ENCODE results near the gene WDR83.

DNA sequence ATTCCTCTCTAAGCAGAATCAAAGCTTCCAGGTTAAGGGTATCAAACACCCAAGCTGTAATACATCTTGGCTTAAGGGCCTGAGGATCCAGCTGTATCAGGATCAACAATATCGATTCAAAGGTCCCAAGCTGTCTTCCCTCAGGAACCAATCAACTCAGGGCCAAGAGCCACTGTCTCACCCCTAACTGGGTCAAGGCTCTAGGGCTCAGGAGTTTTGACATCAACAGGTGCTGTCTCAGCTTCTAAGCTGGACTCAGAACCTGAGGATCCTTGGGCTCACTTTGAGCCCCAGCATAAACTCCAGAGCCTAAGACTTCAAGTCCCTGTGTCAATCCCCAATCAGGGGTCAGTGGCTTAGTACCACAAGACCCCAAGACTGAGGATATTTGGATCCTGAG lies 28.9 kb downstream of the WDR83 start:
- TF ChIP-seq, protein P1, sequence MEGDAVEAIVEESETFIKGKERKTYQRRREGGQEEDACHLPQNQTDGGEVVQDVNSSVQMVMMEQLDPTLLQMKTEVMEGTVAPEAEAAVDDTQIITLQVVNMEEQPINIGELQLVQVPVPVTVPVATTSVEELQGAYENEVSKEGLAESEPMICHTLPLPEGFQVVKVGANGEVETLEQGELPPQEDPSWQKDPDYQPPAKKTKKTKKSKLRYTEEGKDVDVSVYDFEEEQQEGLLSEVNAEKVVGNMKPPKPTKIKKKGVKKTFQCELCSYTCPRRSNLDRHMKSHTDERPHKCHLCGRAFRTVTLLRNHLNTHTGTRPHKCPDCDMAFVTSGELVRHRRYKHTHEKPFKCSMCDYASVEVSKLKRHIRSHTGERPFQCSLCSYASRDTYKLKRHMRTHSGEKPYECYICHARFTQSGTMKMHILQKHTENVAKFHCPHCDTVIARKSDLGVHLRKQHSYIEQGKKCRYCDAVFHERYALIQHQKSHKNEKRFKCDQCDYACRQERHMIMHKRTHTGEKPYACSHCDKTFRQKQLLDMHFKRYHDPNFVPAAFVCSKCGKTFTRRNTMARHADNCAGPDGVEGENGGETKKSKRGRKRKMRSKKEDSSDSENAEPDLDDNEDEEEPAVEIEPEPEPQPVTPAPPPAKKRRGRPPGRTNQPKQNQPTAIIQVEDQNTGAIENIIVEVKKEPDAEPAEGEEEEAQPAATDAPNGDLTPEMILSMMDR (IDR thresholded peaks at IDR 0.05 in 4 of 5, conservative IDR thresholded peaks at IDR 0.05 in 1 of 5): no peak
- no peak for TF ChIP-seq POLR2A (IDR thresholded peaks at IDR 0.05)

Data from gastrocnemius medialis (tissue), 4 donors.